ENCODE results near the gene DOCK2. TPM values are rescaled to one million over a fixed set of nuclear protein-coding genes. Genes with fewer than 3 reads are reported as not detected.

DOCK2 gene
- 10 to 100 TPM in 1 of 4 donors, 1 to 10 TPM in 3; 2.0 to 17.4 (median 7.5) TPM for total RNA-seq

- intact Hi-C loops (cut with DNase I; ENCODE audit: low total_unique reads), result no loop called here
- no peak for TF ChIP-seq POLR2A (IDR thresholded peaks at IDR 0.05)
- TF ChIP-seq, protein P1, sequence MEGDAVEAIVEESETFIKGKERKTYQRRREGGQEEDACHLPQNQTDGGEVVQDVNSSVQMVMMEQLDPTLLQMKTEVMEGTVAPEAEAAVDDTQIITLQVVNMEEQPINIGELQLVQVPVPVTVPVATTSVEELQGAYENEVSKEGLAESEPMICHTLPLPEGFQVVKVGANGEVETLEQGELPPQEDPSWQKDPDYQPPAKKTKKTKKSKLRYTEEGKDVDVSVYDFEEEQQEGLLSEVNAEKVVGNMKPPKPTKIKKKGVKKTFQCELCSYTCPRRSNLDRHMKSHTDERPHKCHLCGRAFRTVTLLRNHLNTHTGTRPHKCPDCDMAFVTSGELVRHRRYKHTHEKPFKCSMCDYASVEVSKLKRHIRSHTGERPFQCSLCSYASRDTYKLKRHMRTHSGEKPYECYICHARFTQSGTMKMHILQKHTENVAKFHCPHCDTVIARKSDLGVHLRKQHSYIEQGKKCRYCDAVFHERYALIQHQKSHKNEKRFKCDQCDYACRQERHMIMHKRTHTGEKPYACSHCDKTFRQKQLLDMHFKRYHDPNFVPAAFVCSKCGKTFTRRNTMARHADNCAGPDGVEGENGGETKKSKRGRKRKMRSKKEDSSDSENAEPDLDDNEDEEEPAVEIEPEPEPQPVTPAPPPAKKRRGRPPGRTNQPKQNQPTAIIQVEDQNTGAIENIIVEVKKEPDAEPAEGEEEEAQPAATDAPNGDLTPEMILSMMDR (IDR thresholded peaks at IDR 0.05), result no peak
- no peaks in the 10 kb centered on the region for H3K27me3 ChIP-seq
- no peaks in the 10 kb centered on the region for H3K4me1 ChIP-seq
- no peaks in the 10 kb centered on the region for H3K36me3 ChIP-seq
- no peak within 1 kb of the TSS for H3K27ac ChIP-seq
- no peak for DNase-seq
- no peak within 1 kb of the TSS for H3K4me3 ChIP-seq
- no peaks in the 10 kb centered on the region for H3K9me3 ChIP-seq
These were observed at the start of gene DOCK2 for GRCh38 chr5:169637085-169637548. DOCK2 (plus strand) TSS chr5:169637275; CDS start chr5:169637327, 52 bp downstream.

DNA sequence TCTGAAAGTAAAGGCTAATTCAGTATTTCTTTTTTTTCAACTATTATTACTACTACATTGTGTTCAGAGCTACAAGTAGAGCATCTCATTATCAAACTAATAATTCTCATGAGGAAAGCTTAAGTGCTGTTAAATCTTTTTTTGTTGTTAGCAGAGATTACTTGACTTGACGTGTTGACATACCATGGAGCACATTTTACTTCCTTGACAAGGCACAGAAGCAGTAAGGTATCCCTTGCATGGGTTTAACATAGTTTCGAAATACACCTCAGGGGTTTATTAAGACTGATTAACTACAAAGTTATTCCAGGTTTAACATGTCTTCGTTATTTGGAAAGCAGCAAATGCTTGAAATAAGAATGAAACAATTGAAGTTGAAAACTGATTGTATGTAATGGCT is 46.5 kb upstream of the DOCK2 start:
- TF ChIP-seq, protein P1 (IDR thresholded peaks at IDR 0.05), result no peak
- TF ChIP-seq POLR2A (IDR thresholded peaks at IDR 0.05), result no peak
- no peak for DNase-seq
- Histone ChIP-seq H3K9me3 (no peaks in the 10 kb centered on the region), H3K27ac (no peak overlapping the region), H3K4me1 (no peaks in the 10 kb centered on the region), H3K4me3 (no peak overlapping the region), H3K27me3 (no peaks in the 10 kb centered on the region), H3K36me3 (no peaks in the 10 kb centered on the region)
- intact Hi-C loops (cut with DNase I; ENCODE audit: low total_unique reads), result no loop called here

GRCh38 chr5:169591636-169592035 is 45.4 kb upstream of the DOCK2 start:
- Histone ChIP-seq H3K9me3 (no peaks in the 10 kb centered on the region), H3K4me1 (no peaks in the 10 kb centered on the region), H3K36me3 (no peaks in the 10 kb centered on the region), H3K27me3 (no peaks in the 10 kb centered on the region), H3K27ac (no peak overlapping the region), H3K4me3 (no peak overlapping the region)
- DNase-seq, result no peak
- TF ChIP-seq, protein P1 (IDR thresholded peaks at IDR 0.05), result no peak
- no peak for TF ChIP-seq POLR2A (IDR thresholded peaks at IDR 0.05)
- intact Hi-C loops (cut with DNase I; ENCODE audit: low total_unique reads), result no loop called here

DNA sequence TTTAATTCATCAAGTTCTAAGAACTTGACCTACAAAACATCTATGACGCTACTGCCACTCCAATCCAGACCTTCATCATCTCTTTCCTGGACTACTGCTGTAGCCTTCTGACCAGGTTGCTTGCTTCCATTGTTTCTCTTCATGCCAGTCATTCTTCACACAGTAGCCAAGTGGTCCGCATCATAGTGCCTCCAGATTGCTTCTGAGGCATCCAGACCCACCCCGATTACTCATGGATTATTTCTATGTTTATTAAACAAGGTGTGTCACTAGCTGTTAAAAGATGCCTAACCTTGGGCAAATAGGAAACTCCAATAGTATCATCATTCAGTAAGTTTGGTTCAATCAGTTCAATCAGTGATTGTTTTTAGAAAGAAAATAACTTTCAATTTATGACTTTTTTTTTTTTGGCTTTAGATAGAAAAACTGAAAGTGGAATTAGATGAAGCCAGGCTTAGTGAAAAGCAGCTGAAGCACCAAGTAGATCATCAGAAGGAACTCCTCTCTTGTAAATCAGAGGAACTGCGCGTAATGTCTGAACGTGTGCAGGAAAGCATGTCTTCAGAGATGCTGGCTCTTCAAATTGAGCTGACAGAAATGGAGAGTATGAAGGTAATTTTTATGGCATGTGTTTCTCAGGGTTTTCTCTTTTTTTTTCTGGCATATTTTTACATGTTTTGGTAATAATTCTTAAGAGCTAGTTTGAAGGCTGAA is 44.0 kb upstream of the DOCK2 start:
- no peaks in the 10 kb centered on the region for H3K36me3 ChIP-seq
- no peak overlapping the region for H3K27ac ChIP-seq
- no peaks in the 10 kb centered on the region for H3K9me3 ChIP-seq
- H3K27me3 ChIP-seq, result no peaks in the 10 kb centered on the region
- intact Hi-C loops (cut with DNase I; ENCODE audit: low total_unique reads), result no loop called here
- TF ChIP-seq, protein P1 (IDR thresholded peaks at IDR 0.05), result no peak
- TF ChIP-seq POLR2A (IDR thresholded peaks at IDR 0.05), result no peak
- H3K4me3 ChIP-seq, result no peak overlapping the region
- H3K4me1 ChIP-seq, result no peaks in the 10 kb centered on the region
- no peak for DNase-seq

- Histone ChIP-seq H3K4me1 (no peaks in the 10 kb centered on the region), H3K27me3 (no peaks in the 10 kb centered on the region), H3K9me3 (no peaks in the 10 kb centered on the region), H3K36me3 (no peaks in the 10 kb centered on the region), H3K4me3 (no peak overlapping the region), H3K27ac (no peak overlapping the region)
- intact Hi-C loops (cut with DNase I; ENCODE audit: low total_unique reads), result no loop called here
- TF ChIP-seq, protein P1 (IDR thresholded peaks at IDR 0.05), result no peak
- no peak for TF ChIP-seq POLR2A (IDR thresholded peaks at IDR 0.05)
- DNase-seq, result no peak
These were observed 41.8 kb upstream of the DOCK2 start for GRCh38 chr5:169595172-169595820.

Measured in uterus (tissue), 4 donors.